ENCODE measurements around the gene DNAJC12. TPM values are rescaled to one million over a fixed set of nuclear protein-coding genes. Genes with fewer than 3 reads are reported as not detected.

The DNAJC12 gene
- total and polyA plus RNA-seq, 2 of the 8 experiments (the other 6 are each of a cell fraction or from before 2014, with no cell fraction given), result 0.86 to 4.2 TPM

- TF ChIP-seq, protein P1, sequence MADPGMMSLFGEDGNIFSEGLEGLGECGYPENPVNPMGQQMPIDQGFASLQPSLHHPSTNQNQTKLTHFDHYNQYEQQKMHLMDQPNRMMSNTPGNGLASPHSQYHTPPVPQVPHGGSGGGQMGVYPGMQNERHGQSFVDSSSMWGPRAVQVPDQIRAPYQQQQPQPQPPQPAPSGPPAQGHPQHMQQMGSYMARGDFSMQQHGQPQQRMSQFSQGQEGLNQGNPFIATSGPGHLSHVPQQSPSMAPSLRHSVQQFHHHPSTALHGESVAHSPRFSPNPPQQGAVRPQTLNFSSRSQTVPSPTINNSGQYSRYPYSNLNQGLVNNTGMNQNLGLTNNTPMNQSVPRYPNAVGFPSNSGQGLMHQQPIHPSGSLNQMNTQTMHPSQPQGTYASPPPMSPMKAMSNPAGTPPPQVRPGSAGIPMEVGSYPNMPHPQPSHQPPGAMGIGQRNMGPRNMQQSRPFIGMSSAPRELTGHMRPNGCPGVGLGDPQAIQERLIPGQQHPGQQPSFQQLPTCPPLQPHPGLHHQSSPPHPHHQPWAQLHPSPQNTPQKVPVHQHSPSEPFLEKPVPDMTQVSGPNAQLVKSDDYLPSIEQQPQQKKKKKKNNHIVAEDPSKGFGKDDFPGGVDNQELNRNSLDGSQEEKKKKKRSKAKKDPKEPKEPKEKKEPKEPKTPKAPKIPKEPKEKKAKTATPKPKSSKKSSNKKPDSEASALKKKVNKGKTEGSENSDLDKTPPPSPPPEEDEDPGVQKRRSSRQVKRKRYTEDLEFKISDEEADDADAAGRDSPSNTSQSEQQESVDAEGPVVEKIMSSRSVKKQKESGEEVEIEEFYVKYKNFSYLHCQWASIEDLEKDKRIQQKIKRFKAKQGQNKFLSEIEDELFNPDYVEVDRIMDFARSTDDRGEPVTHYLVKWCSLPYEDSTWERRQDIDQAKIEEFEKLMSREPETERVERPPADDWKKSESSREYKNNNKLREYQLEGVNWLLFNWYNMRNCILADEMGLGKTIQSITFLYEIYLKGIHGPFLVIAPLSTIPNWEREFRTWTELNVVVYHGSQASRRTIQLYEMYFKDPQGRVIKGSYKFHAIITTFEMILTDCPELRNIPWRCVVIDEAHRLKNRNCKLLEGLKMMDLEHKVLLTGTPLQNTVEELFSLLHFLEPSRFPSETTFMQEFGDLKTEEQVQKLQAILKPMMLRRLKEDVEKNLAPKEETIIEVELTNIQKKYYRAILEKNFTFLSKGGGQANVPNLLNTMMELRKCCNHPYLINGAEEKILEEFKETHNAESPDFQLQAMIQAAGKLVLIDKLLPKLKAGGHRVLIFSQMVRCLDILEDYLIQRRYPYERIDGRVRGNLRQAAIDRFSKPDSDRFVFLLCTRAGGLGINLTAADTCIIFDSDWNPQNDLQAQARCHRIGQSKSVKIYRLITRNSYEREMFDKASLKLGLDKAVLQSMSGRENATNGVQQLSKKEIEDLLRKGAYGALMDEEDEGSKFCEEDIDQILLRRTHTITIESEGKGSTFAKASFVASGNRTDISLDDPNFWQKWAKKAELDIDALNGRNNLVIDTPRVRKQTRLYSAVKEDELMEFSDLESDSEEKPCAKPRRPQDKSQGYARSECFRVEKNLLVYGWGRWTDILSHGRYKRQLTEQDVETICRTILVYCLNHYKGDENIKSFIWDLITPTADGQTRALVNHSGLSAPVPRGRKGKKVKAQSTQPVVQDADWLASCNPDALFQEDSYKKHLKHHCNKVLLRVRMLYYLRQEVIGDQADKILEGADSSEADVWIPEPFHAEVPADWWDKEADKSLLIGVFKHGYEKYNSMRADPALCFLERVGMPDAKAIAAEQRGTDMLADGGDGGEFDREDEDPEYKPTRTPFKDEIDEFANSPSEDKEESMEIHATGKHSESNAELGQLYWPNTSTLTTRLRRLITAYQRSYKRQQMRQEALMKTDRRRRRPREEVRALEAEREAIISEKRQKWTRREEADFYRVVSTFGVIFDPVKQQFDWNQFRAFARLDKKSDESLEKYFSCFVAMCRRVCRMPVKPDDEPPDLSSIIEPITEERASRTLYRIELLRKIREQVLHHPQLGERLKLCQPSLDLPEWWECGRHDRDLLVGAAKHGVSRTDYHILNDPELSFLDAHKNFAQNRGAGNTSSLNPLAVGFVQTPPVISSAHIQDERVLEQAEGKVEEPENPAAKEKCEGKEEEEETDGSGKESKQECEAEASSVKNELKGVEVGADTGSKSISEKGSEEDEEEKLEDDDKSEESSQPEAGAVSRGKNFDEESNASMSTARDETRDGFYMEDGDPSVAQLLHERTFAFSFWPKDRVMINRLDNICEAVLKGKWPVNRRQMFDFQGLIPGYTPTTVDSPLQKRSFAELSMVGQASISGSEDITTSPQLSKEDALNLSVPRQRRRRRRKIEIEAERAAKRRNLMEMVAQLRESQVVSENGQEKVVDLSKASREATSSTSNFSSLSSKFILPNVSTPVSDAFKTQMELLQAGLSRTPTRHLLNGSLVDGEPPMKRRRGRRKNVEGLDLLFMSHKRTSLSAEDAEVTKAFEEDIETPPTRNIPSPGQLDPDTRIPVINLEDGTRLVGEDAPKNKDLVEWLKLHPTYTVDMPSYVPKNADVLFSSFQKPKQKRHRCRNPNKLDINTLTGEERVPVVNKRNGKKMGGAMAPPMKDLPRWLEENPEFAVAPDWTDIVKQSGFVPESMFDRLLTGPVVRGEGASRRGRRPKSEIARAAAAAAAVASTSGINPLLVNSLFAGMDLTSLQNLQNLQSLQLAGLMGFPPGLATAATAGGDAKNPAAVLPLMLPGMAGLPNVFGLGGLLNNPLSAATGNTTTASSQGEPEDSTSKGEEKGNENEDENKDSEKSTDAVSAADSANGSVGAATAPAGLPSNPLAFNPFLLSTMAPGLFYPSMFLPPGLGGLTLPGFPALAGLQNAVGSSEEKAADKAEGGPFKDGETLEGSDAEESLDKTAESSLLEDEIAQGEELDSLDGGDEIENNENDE (IDR thresholded peaks at IDR 0.05; ENCODE audit: insufficient replicate concordance, low read length), result no peak
- TF ChIP-seq BACH1 (IDR thresholded peaks at IDR 0.05; ENCODE audit: low read length) (no peak), BCL11A (IDR thresholded peaks at IDR 0.05; ENCODE audit: low read depth in 2 of 2, low read length in 2 of 2) (no peak), KDM1A (IDR thresholded peaks at IDR 0.05; ENCODE audit: borderline replicate concordance, low read length) (no peak), GABPA (IDR thresholded peaks at IDR 0.05; ENCODE audit: borderline replicate concordance, insufficient read depth, low read length) (no peak), SIRT6 (IDR thresholded peaks at IDR 0.05; ENCODE audit: low read length) (no peak), EP300 (IDR thresholded peaks at IDR 0.05; ENCODE audit: borderline replicate concordance in 1 of 2, low read depth in 2 of 2, low read length in 2 of 2) (no peak), TCF12 (IDR thresholded peaks at IDR 0.05; ENCODE audit: low read depth, low read length) (no peak), MAFK (IDR thresholded peaks at IDR 0.05; ENCODE audit: low read depth, low read length) (no peak)
Observed at GRCh38 chr10:67818323-67818722, 19.7 kb downstream of the DNAJC12 start (continued).
